ENCODE results near the gene TM4SF5. TPM values are rescaled to one million over a fixed set of nuclear protein-coding genes. Genes with fewer than 3 reads are reported as not detected.

TM4SF5 gene
- total RNA-seq, 1 donor from 2014 or later: not detected

DNA sequence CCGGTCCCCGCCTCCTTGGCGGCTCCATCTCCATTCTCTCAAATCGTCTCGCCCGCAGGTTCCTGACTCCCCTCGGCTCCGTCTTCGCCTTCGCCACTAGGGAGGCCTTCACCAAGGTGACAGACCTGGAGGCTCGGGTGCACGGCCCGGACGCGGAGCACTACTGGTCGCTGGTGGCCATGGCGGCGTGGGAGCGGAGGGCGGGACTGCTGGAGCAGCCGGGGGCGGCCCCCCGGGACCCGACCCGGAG, 17.9 kb downstream of the TM4SF5 start:
- POLR2A ChIA-PET: interaction anchor here (0.6 to 2.4 kb wide), 15 partner anchors 10 to 369 kb away, joined by 3 to 20 read pairs (median 4); partner anchors contain the start of genes ARRB2, C17orf107, CXCL16 and MED11
- Mint-ChIP-seq H3K4me1 (peaks cover 19% of the 10 kb centered on the region), H3K27ac (no peak overlapping the region), H3K36me3 (ENCODE audit: low read depth) (no peaks in the 10 kb centered on the region), H3K4me3 (peak overlapping the region; percentile 77), H3K9me3 (no peaks in the 10 kb centered on the region), H3K27me3 (peaks cover 19% of the 10 kb centered on the region)
- no peak for ATAC-seq (ENCODE audit: low read depth)
- CTCF ChIA-PET: interaction anchor here (0.6 to 2.0 kb wide), 14 partner anchors 10 to 109 kb away, joined by 3 to 17 read pairs (median 4); partner anchors contain the start of genes ARRB2, C17orf107, MED11 and PLD2
- TF ChIP-seq, protein P1, sequence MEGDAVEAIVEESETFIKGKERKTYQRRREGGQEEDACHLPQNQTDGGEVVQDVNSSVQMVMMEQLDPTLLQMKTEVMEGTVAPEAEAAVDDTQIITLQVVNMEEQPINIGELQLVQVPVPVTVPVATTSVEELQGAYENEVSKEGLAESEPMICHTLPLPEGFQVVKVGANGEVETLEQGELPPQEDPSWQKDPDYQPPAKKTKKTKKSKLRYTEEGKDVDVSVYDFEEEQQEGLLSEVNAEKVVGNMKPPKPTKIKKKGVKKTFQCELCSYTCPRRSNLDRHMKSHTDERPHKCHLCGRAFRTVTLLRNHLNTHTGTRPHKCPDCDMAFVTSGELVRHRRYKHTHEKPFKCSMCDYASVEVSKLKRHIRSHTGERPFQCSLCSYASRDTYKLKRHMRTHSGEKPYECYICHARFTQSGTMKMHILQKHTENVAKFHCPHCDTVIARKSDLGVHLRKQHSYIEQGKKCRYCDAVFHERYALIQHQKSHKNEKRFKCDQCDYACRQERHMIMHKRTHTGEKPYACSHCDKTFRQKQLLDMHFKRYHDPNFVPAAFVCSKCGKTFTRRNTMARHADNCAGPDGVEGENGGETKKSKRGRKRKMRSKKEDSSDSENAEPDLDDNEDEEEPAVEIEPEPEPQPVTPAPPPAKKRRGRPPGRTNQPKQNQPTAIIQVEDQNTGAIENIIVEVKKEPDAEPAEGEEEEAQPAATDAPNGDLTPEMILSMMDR (IDR thresholded peaks at IDR 0.05): no peak
- no peak for DNase-seq
- intact Hi-C loops (cut with micrococcal nuclease): no loop called here

GRCh38 chr17:4789951-4790704, 18.4 kb downstream of the TM4SF5 start:
- intact Hi-C loops (cut with micrococcal nuclease): loop anchor here (1.0 to 2.0 kb wide), 6 partner anchors 17 to 223 kb away; partner anchors contain the start of genes ARRB2, MED11 and PLD2
- DNase-seq (peak; percentile 82), ATAC-seq (ENCODE audit: low read depth) (peak; percentile 91)
- peaks cover 18% of the 10 kb centered on the region for H3K27me3 Mint-ChIP-seq
- H3K27ac Mint-ChIP-seq: peak overlapping the region; percentile 80
- TF ChIP-seq, protein P1 (IDR thresholded peaks at IDR 0.05): no peak
- no peaks in the 10 kb centered on the region for H3K9me3 Mint-ChIP-seq
- H3K4me1 Mint-ChIP-seq: peaks cover 19% of the 10 kb centered on the region
- ChIA-PET CTCF (interaction anchor here (0.6 to 2.0 kb wide), 16 partner anchors 9 to 109 kb away, joined by 3 to 17 read pairs (median 4); partner anchors contain the start of genes ARRB2, C17orf107, MED11 and PLD2), POLR2A (interaction anchor here (0.6 to 2.4 kb wide), 16 partner anchors 10 to 369 kb away, joined by 3 to 20 read pairs (median 4); partner anchors contain the start of genes ARRB2, C17orf107, CXCL16 and MED11)
- H3K4me3 Mint-ChIP-seq: peak overlapping the region; percentile 89
- no peaks in the 10 kb centered on the region for H3K36me3 Mint-ChIP-seq (ENCODE audit: low read depth)

GRCh38 chr17:4790705-4791088, 19.0 kb downstream of the TM4SF5 start:
- no peak for ATAC-seq (ENCODE audit: low read depth)
- intact Hi-C loops (cut with micrococcal nuclease): loop anchor here (1.0 to 2.0 kb wide), 6 partner anchors 17 to 224 kb away; partner anchors contain the start of genes ARRB2, MED11 and PLD2
- TF ChIP-seq, protein P1 (IDR thresholded peaks at IDR 0.05): no peak
- peaks cover 15% of the 10 kb centered on the region for H3K27me3 Mint-ChIP-seq
- H3K27ac Mint-ChIP-seq: peak overlapping the region; percentile 44
- peak overlapping the region; percentile 89 for H3K4me3 Mint-ChIP-seq
- peaks cover 15% of the 10 kb centered on the region for H3K4me1 Mint-ChIP-seq
- H3K36me3 Mint-ChIP-seq (ENCODE audit: low read depth): no peaks in the 10 kb centered on the region
- DNase-seq: no peak
- ChIA-PET POLR2A (interaction anchor here (0.6 to 2.4 kb wide), 11 partner anchors 9 to 1965 kb away, joined by 3 to 20 read pairs (median 4); partner anchors contain the start of genes ARRB2, C17orf107, CXCL16 and MED11), CTCF (interaction anchor here (0.8 to 2.0 kb wide), 12 partner anchors 9 to 83 kb away, joined by 3 to 17 read pairs (median 8); partner anchors contain the start of genes ARRB2, MED11 and PLD2)
- H3K9me3 Mint-ChIP-seq: no peaks in the 10 kb centered on the region

DNA sequence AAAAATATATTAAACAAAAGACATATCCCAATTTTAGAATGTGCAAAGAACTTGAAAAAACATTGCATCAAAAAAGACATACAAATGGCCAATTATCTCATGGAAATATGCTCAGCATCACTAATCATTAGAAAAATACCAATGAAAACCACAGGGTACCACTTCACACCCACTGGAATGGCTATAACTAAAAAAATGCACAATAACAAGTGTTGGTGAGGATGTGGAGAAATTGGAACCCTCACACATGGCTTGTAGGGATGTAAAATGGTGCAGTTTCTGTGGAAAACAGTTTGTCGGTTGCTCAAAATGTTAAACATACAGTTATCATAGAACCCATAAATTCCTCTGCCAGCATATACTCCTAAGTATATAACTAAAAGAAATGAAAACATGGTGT, 23.5 kb downstream of the TM4SF5 start:
- no peak overlapping the region for H3K4me3 Mint-ChIP-seq
- DNase-seq: no peak
- POLR2A ChIA-PET: interaction anchor here (1.2 kb wide), 1 partner anchor 145 kb away, joined by 5 read pairs; the partner anchor contains the start of genes RNF167 and SLC25A11
- H3K9me3 Mint-ChIP-seq: no peaks in the 10 kb centered on the region
- no peaks in the 10 kb centered on the region for H3K27me3 Mint-ChIP-seq
- intact Hi-C loops (cut with micrococcal nuclease): no loop called here
- H3K36me3 Mint-ChIP-seq (ENCODE audit: low read depth): peaks cover 24% of the 10 kb centered on the region
- H3K27ac Mint-ChIP-seq: peak overlapping the region; percentile 97
- TF ChIP-seq, protein P1 (IDR thresholded peaks at IDR 0.05): no peak
- CTCF ChIA-PET: no interaction called here
- peaks cover 22% of the 10 kb centered on the region for H3K4me1 Mint-ChIP-seq
- ATAC-seq (ENCODE audit: low read depth): no peak

- peak overlapping the region; percentile 97 for H3K27ac Mint-ChIP-seq
- H3K27me3 Mint-ChIP-seq: no peaks in the 10 kb centered on the region
- ATAC-seq (ENCODE audit: low read depth): no peak
- H3K4me3 Mint-ChIP-seq: peak overlapping the region; percentile 100
- ChIA-PET POLR2A (interaction anchor here (0.6 to 1.6 kb wide), 16 partner anchors 9 to 722 kb away, joined by 3 to 31 read pairs (median 5); partner anchors contain the start of genes ARRB2, DERL2, MIS12 and PFN1), CTCF (no interaction called here)
- intact Hi-C loops (cut with micrococcal nuclease): loop anchor here (1.0 kb wide), 2 partner anchors 11 to 37 kb away; partner anchors contain the start of genes MINK1 and PLD2
- no peaks in the 10 kb centered on the region for H3K9me3 Mint-ChIP-seq
- H3K36me3 Mint-ChIP-seq (ENCODE audit: low read depth): peaks cover 31% of the 10 kb centered on the region
- no peak for DNase-seq
- TF ChIP-seq, protein P1 (IDR thresholded peaks at IDR 0.05): no peak
- H3K4me1 Mint-ChIP-seq: peaks cover 20% of the 10 kb centered on the region
These were observed 24.9 kb downstream of the TM4SF5 start for GRCh38 chr17:4796552-4796920.
